NT2/D1 (cell line): ENCODE measurements around the gene SFXN5.

Experiments used
- SUZ12 ChIP-seq: IDR thresholded peaks from 2 replicates; pipeline ENCODE4 v1.6.1; 2011; ENCODE audit not compliant: insufficient read length, insufficient read depth; ENCODE audit errors: extremely low read depth
- YY1 ChIP-seq: IDR thresholded peaks from 2 replicates; pipeline ENCODE4 v1.6.1; 2011; ENCODE audit not compliant: insufficient read length, insufficient read depth

DNA sequence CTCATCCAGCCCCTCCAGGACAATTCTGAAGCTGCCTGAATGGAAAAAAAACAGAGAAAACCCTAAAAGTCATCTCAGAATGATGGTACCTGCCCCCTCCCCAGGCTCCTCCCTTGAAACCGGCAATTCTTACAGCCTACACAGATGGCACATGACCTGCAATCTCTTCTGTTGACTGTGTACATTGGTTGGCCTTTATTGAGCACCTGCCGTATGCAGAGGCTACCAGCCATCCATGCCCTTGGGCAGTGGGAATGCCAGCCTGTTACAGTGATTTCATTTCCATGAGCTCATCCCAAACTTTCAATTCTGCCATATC lies 97.1 kb downstream of the SFXN5 start:
- TF ChIP-seq YY1 = no peak
- no peak for TF ChIP-seq SUZ12
